Astrocyte of the spinal cord (primary cell): ENCODE measurements around the gene SNED1.
"Not testable (repeated sequence)": the region's sequence is repeated elsewhere in the genome, so short reads cannot be mapped to it uniquely, and the experiment has no call there.

Source experiments
- DNase-seq: peaks from one replicate; pipeline ENCODE4 v3.0.0; 2011; ENCODE audit warnings: low read depth, low spot score
- H3K4me3 ChIP-seq: 2 replicates; pipeline ENCODE4 v1.5.1; 2011; ENCODE audit warnings: low read depth, mild to moderate bottlenecking, low read length, moderate library complexity
- CTCF ChIP-seq: IDR thresholded peaks from 2 replicates; pipeline ENCODE4 v1.5.1; 2012; ENCODE audit warnings: low read depth, mild to moderate bottlenecking, low read length, inconsistent platforms
- in situ Hi-C: cut with HindIII; loops from 2 replicates; pipeline ENCODE4 v1.10.0; 2017; ENCODE audit warnings: low sequenced_read_pairs

Gene SNED1

GRCh38 chr2:240968731-240969624 is 29.4 kb upstream of the SNED1 start:
- TF ChIP-seq CTCF = no peak
- H3K4me3 ChIP-seq = no peak overlapping the region
- DNase-seq = no peak
- in situ Hi-C loops = no loop called here

- in situ Hi-C loops = no loop called here
- no peak for TF ChIP-seq CTCF
- no peak for DNase-seq
- no peak overlapping the region for H3K4me3 ChIP-seq
Measured at GRCh38 chr2:240970104-240970503, 28.3 kb upstream of the SNED1 start.

GRCh38 chr2:240970816-240971215 is 27.6 kb upstream of the SNED1 start:
- in situ Hi-C loops = no loop called here
- no peak overlapping the region for H3K4me3 ChIP-seq
- no peak for TF ChIP-seq CTCF
- DNase-seq = no peak

GRCh38 chr2:240972201-240972600 is 26.2 kb upstream of the SNED1 start:
- no peak for DNase-seq
- in situ Hi-C loops = no loop called here
- no peak for TF ChIP-seq CTCF
- no peak overlapping the region for H3K4me3 ChIP-seq

GRCh38 chr2:240972636-240973521 is 25.5 kb upstream of the SNED1 start:
- DNase-seq = peak; percentile 35
- no peak for TF ChIP-seq CTCF
- in situ Hi-C loops = no loop called here
- H3K4me3 ChIP-seq = no peak overlapping the region

- no peak overlapping the region for H3K4me3 ChIP-seq
- TF ChIP-seq CTCF = no peak
- in situ Hi-C loops = no loop called here
- DNase-seq = no peak
Measured at GRCh38 chr2:240974771-240975572, 23.4 kb upstream of the SNED1 start.

GRCh38 chr2:240975903-240976302 is 22.5 kb upstream of the SNED1 start:
- DNase-seq, H3K4me3 ChIP-seq, in situ Hi-C loops: not testable (repeated sequence)
